Esophagus squamous epithelium (tissue), 4 donors: Measurements from ENCODE around the gene FRYL.

Experiments used
- CTCF ChIP-seq, 6 experiments: fragments of 450-650 bp in 4 of 6; fragments of 200-600 bp in 2 of 6; sonication (generic) in 2 of 6; IDR thresholded peaks; one replicate each; pipeline ENCODE4 v1.5.1; 2016 to 2019; ENCODE audit warnings: antibody characterized with exemption in 6 of 6, mild to moderate bottlenecking in 4 of 6, moderate library complexity in 4 of 6
- POLR2A ChIP-seq, 4 donors: fragments of 450-650 bp; IDR thresholded peaks; one replicate each; pipeline ENCODE4 v1.6.1; 2017; ENCODE audit warnings: antibody characterized with exemption in 4 of 4, mild to moderate bottlenecking in 4 of 4, moderate library complexity in 3 of 4

DNA sequence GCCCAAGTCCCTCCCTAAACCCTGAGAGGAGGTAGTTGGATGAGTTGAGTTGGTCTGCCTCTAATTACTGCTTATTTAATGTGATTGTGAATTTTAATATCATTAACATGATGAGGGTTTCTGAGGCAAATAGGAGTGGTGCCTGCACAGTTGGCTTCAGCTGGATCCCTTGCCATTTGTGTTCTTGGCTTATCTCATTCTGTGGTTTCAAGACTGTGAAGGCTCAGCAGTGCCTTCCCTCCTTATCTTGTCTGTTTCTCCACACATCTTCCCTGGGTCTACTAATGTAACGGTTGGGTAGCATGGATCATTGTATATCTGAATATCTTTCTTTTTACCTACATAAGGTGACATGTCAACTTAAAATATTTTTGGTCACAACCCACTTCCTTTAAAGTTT is 298.5 kb downstream of the FRYL start:
- TF ChIP-seq POLR2A (IDR thresholded peaks at IDR 0.05) (no peak), CTCF (IDR thresholded peaks at IDR 0.05) (no peak)
